SKM-1 treated with dmso at 0.1 percent for 144 hours (cell line): ENCODE measurements around the gene PCDHA9.

ENCODE experiments used
- DNase-seq: peaks from one replicate; lab custom pipeline; 2025; ENCODE audit not compliant: unreplicated experiment; lab: John Stamatoyannopoulos, UW

Gene PCDHA9

DNA sequence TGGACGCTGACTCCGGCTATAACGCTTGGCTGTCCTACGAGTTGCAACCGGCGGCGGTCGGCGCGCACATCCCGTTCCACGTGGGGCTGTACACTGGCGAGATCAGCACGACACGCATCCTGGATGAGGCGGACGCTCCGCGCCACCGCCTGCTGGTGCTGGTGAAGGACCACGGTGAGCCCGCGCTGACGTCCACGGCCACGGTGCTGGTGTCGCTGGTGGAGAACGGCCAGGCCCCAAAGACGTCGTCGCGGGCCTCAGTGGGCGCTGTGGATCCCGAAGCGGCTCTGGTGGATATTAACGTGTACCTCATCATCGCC lies 29.0 kb downstream of the PCDHA9 start:
- DNase-seq: no peak

DNA sequence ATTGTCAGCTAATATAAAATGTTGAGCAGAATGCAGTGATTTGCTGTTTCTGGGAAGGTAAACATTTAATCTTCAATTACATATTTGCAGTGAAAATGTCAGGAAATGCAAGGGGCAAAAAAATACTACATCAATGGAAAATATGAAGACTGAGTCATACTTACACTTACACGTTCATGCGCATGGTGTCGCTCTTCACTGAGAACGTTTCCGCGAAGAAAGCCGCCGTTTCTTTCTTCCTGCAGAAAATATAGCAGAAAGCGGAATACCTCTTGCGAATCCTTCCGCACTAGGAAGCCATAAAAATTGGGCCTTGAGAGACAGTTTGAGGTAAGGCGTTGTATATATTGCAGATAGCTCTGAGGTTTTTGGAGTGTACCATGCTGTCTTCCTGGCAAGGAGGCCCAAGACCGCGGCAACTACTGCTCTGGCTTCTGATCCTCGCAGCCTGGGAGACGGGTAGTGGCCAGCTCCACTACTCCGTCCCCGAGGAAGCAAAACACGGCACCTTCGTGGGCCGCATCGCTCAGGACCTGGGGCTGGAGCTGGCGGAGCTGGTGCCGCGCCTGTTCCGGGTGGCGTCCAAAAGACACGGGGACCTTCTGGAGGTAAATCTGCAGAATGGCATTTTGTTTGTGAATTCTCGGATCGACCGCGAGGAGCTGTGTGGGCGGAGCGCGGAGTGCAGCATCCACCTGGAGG lies 33.9 kb downstream of the PCDHA9 start, which contains the start of gene PCDHA13:
Gene PCDHA13, plus strand, starts transcription at position 236 of the 702 bp plus-strand sequence. Its CDS starts 145 bp downstream, at position 381.
- no peak for DNase-seq

DNA sequence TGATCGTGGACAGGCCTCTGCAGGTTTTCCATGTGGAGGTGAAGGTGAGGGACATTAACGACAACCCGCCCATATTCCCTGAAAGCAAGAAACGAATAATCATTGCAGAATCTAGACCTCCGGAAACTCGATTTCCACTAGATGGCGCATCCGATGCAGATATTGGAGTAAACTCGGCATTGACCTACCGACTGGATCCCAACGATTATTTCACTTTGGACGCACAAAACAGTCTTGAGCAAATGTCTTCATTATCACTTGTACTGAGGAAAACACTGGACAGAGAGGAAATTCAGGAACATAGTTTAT lies 34.4 kb downstream of the PCDHA9 start:
- no peak for DNase-seq

DNA sequence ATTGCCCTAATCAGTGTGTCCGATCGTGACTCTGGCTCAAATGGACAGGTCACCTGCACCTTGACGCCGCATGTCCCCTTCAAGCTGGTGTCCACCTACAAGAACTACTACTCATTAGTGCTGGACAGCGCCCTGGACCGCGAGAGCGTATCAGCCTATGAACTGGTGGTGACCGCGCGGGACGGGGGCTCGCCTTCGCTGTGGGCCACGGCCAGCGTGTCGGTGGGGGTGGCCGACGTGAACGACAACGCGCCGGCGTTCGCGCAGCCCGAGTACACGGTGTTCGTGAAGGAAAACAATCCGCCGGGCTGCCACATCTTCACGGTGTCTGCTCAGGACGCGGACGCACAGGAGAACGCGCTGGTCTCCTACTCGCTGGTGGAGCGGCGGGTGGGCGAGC lies 35.2 kb downstream of the PCDHA9 start:
- DNase-seq: no peak

DNA sequence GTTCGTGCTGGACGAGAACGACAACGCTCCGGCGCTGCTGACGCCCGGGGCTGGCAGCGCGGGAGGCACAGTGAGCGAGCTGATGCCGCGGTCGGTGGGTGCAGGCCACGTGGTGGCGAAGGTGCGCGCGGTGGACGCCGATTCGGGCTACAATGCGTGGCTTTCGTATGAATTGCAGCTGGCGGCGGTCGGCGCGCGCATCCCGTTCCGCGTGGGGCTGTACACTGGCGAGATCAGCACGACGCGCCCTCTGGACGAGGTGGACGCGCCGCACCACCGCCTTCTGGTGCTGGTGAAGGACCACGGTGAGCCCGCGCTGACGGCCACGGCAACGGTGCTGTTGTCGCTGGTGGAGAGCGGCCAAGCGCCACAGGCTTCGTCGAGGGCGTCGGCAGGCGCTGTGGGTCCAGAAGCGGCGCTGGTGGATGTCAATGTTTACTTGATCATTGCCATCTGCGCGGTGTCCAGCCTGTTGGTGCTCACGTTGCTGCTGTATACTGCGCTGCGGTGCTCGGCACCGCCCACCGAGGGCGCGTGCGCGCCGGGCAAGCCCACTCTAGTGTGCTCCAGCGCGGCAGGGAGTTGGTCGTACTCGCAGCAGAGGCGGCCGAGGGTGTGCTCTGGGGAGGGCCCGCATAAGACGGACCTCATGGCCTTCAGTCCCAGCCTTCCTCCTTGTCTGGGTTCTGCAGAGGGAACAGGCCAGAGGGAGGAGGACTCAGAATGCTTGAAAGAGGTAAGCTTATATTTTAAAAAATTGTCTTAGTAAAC lies 35.9 kb downstream of the PCDHA9 start:
- no peak for DNase-seq
